Naive thymus-derived CD8-positive, alpha-beta T cell (primary cell): ENCODE results near the gene SLC25A11. TPM values are rescaled to one million over a fixed set of nuclear protein-coding genes. Genes with fewer than 3 reads are reported as not detected.
A peak's percentile ranks its signal among the peaks of the same experiment; 100 is the strongest.

ENCODE experiments used
- ATAC-seq, 2 donors: fragments of 150-1000 bp; cut with Tn5 transposase in 1 of 2; sonication (Bioruptor Pico), chemical (Tn5 transposase) in 1 of 2; 1 replicate in 1 of 2; 2 replicates in 1 of 2; pipeline ENCODE4 v1.10.0; 2021; ENCODE audit warnings: mild to moderate bottlenecking in 2 of 2, moderate library complexity in 2 of 2
- POLR2A ChIA-PET: fragments of 350-600 bp; sonication (Branson Sonifier 250); formaldehyde crosslinking; loops from one replicate; lab custom pipeline; 2021; ENCODE audit warnings: antibody characterized with exemption; lab: Charles Lee
- DNase-seq, 10 donors: peaks; one replicate each; pipeline versions ENCODE4 v3.0.0 to v3.0.0-alpha.2; 2020 to 2022
- H3K27ac Mint-ChIP-seq, 10 donors: one replicate each; pipeline ENCODE4 v1.8.0; 2020 to 2022; ENCODE audit warnings: mild to moderate bottlenecking in 10 of 10, mixed read lengths in 10 of 10, moderate library complexity in 4 of 10, inconsistent platforms in 1 of 10
- H3K27me3 Mint-ChIP-seq, 5 donors: one replicate each; pipeline ENCODE4 v1.8.0; 2021 to 2022; ENCODE audit warnings: mixed read lengths in 5 of 5
- H3K36me3 Mint-ChIP-seq, 3 donors: one replicate each; pipeline ENCODE4 v1.8.0; 2020 to 2022; ENCODE audit warnings: mixed read lengths in 3 of 3, mild to moderate bottlenecking in 2 of 3, inconsistent platforms in 1 of 3
- H3K4me1 Mint-ChIP-seq, 4 donors: one replicate each; pipeline ENCODE4 v1.8.0; 2021 to 2022; ENCODE audit warnings: mixed read lengths in 4 of 4
- H3K4me3 Mint-ChIP-seq, 10 donors: one replicate each; pipeline ENCODE4 v1.8.0; 2020 to 2022; ENCODE audit warnings: mild to moderate bottlenecking in 10 of 10, mixed read lengths in 10 of 10, moderate library complexity in 6 of 10, inconsistent platforms in 1 of 10
- H3K9me3 Mint-ChIP-seq, 9 donors: one replicate each; pipeline ENCODE4 v1.8.0; 2020 to 2022; ENCODE audit warnings: mixed read lengths in 9 of 9, mild to moderate bottlenecking in 3 of 9, inconsistent platforms in 1 of 9, moderate library complexity in 1 of 9
- polyA plus RNA-seq, 3 donors: library from polyadenylated mRNA; unstranded; fragments of 300-500 nt; fragmentation: Illumina TruSeq; gene quantifications; one replicate each; pipeline ENCODE4 v1.2.3, GENCODE V29; 2021
- total RNA-seq, 8 experiments: library from RNA in 2 of 8; stranded (reverse) in 2 of 8; gene quantifications; one replicate each; pipeline ENCODE4 v1.2.3 and lab custom pipeline; 2021 to 2026

The SLC25A11 gene
- total and polyA plus RNA-seq, 5 experiments from 2014 or later, result 42.5 to 78.6 (median 75.3) TPM

- Mint-ChIP-seq H3K36me3 (peaks cover 11 to 30% (median 24%) of the 10 kb centered on the region in 3 donors), H3K27ac (peak overlapping the region; percentile 77 to 100 (median 95)), H3K9me3 (no peaks in the 10 kb centered on the region), H3K4me1 (peaks cover 37 to 49% (median 43%) of the 10 kb centered on the region in 4 donors), H3K4me3 (peak overlapping the region; percentile 91 to 100 (median 98)), H3K27me3 (no peaks in the 10 kb centered on the region)
- peak; percentile 41 to 47 for ATAC-seq
- POLR2A ChIA-PET, result interaction anchor here (0.6 to 25.2 kb wide), 21 partner anchors 9 to 806 kb away, joined by 3 to 635 read pairs (median 8); partner anchors contain the start of genes ARRB2, C17orf107, INCA1 and KIF1C
- peak in 8 of 10 donors; percentile 58 to 85 (median 67) for DNase-seq
Measured at GRCh38 chr17:4948931-4949320, 9.1 kb upstream of the SLC25A11 start.

GRCh38 chr17:4948166-4948930 is 8.5 kb upstream of the SLC25A11 start, which contains the start of gene PFN1:
TSS of gene PFN1 (minus strand) at chr17:4948530. CDS start at chr17:4948394, 136 bp downstream.
- Mint-ChIP-seq H3K27ac (peak within 1 kb of the TSS; percentile 92 to 100 (median 96)), H3K4me3 (peak within 1 kb of the TSS; percentile 91 to 100 (median 98)), H3K36me3 (peaks cover 11 to 33% (median 24%) of the 10 kb centered on the region in 3 donors), H3K4me1 (peaks cover 39 to 55% (median 48%) of the 10 kb centered on the region in 4 donors), H3K9me3 (no peaks in the 10 kb centered on the region), H3K27me3 (no peaks in the 10 kb centered on the region)
- POLR2A ChIA-PET, result interaction anchor here (0.6 to 25.2 kb wide), 22 partner anchors 9 to 806 kb away, joined by 3 to 635 read pairs (median 7); partner anchors contain the start of genes ARRB2, C17orf107, CYB5D2 and INCA1
- ATAC-seq (peak; percentile 31 to 62), DNase-seq (peak; percentile 79 to 95 (median 86))

DNA sequence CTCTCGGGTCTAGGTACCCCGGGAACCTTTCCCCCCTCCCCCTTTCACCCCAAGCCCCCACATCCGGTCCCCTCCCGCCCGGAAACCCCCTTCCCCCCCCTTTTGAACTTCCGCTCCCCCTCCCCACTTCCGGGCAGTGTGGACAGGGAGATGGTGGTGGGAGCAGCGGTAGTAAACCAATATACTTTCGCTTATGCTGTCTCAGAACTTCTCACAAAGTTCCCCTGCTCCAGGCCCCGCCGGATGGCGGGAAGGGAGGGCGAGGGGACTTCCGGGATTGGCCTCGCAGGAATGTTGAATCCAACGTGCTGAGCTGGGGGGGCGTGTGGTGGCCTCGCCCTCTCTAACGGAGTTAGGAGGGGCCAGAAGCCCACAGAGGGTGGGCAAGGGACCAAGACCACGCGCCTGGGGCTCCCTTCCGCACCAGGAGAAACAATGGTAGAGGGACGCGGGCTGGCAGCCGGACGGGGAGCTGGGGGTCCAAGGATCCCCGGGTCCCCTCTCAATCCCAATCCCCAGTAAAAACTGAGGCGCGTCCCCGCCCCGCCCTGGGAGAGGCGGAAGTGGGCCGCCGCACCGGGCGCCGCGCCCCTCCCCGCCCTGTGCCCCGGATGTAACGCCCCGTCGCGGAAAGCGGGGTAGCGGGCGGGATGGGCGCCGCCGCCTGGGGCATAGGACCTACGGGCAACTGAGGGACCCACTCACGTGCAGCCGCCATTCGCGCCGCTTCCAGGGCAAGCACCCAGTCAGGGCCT is 7.7 kb upstream of the SLC25A11 start:
- Mint-ChIP-seq H3K4me1 (peaks cover 44 to 63% (median 55%) of the 10 kb centered on the region in 4 donors), H3K27me3 (no peaks in the 10 kb centered on the region), H3K9me3 (no peaks in the 10 kb centered on the region), H3K36me3 (peaks cover 11 to 41% (median 27%) of the 10 kb centered on the region in 3 donors), H3K27ac (peak overlapping the region; percentile 91 to 100 (median 96)), H3K4me3 (peak overlapping the region; percentile 91 to 100 (median 98))
- POLR2A ChIA-PET, result interaction anchor here (0.5 to 25.2 kb wide), 20 partner anchors 9 to 805 kb away, joined by 3 to 635 read pairs (median 8); partner anchors contain the start of genes ARRB2, C17orf107, CYB5D2 and DERL2
- ATAC-seq (peak; percentile 23 to 29), DNase-seq (peak; percentile 41 to 80 (median 65))

DNA sequence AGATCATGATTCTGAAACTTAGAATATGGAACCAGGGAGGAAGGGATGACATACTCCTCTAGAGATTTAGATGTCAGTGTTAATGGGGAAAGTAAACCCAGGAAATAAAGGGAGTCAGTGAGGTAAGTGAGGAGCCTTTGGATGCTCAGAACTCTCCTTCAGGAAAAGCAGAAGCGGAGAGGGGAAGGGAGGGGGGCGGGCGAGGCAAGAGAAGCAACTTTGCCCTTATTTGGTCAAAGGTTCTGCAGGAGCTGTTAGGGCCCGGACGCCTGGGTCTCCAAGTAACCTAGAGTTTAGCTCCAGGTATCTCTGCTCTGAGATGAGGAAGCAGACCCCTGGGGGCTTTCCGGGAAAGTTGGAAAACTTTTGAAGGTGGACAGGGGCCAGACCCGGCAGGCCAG is 7.2 kb upstream of the SLC25A11 start:
- H3K4me1 Mint-ChIP-seq, result peaks cover 45 to 69% (median 61%) of the 10 kb centered on the region in 4 donors
- H3K4me3 Mint-ChIP-seq, result peak overlapping the region; percentile 91 to 100 (median 98)
- peak overlapping the region; percentile 82 to 100 (median 96) for H3K27ac Mint-ChIP-seq
- no peaks in the 10 kb centered on the region for H3K27me3 Mint-ChIP-seq
- peaks cover 11 to 46% (median 28%) of the 10 kb centered on the region in 3 donors for H3K36me3 Mint-ChIP-seq
- no peaks in the 10 kb centered on the region for H3K9me3 Mint-ChIP-seq
- ATAC-seq (no peak), DNase-seq (peak in 1 of 10 donors; percentile 24)
- POLR2A ChIA-PET, result interaction anchor here (0.5 to 25.2 kb wide), 17 partner anchors 8 to 804 kb away, joined by 3 to 635 read pairs (median 7); partner anchors contain the start of genes C17orf107, CAMTA2, CYB5D2 and DERL2

- POLR2A ChIA-PET, result interaction anchor here (0.6 to 25.2 kb wide), 12 partner anchors 8 to 804 kb away, joined by 3 to 635 read pairs (median 6); partner anchors contain the start of genes C17orf107, CAMTA2, CYB5D2 and INCA1
- DNase-seq (no peak), ATAC-seq (no peak)
- Mint-ChIP-seq H3K27ac (peak overlapping the region; percentile 82 to 100 (median 96)), H3K36me3 (peaks cover 11 to 52% (median 32%) of the 10 kb centered on the region in 3 donors), H3K4me3 (peak overlapping the region; percentile 91 to 100 (median 98)), H3K9me3 (no peaks in the 10 kb centered on the region), H3K27me3 (no peaks in the 10 kb centered on the region), H3K4me1 (peaks cover 51 to 74% (median 66%) of the 10 kb centered on the region in 4 donors)
Measured at GRCh38 chr17:4946312-4946976, 6.6 kb upstream of the SLC25A11 start.

- no peak for ATAC-seq
- Mint-ChIP-seq H3K9me3 (no peaks in the 10 kb centered on the region), H3K36me3 (peaks cover 11 to 54% (median 32%) of the 10 kb centered on the region in 3 donors), H3K27ac (peak overlapping the region in 9 of 10 donors; percentile 81 to 100 (median 96)), H3K4me3 (peak overlapping the region; percentile 91 to 100 (median 98)), H3K4me1 (peaks cover 52 to 75% (median 66%) of the 10 kb centered on the region in 4 donors), H3K27me3 (no peaks in the 10 kb centered on the region)
- no peak for DNase-seq
- POLR2A ChIA-PET, result interaction anchor here (0.6 to 25.2 kb wide), 9 partner anchors 11 to 802 kb away, joined by 3 to 635 read pairs (median 4); partner anchors contain the start of genes CAMTA2, INCA1, KIF1C and SPAG7
Measured at GRCh38 chr17:4945944-4946280, 6.1 kb upstream of the SLC25A11 start.

DNA sequence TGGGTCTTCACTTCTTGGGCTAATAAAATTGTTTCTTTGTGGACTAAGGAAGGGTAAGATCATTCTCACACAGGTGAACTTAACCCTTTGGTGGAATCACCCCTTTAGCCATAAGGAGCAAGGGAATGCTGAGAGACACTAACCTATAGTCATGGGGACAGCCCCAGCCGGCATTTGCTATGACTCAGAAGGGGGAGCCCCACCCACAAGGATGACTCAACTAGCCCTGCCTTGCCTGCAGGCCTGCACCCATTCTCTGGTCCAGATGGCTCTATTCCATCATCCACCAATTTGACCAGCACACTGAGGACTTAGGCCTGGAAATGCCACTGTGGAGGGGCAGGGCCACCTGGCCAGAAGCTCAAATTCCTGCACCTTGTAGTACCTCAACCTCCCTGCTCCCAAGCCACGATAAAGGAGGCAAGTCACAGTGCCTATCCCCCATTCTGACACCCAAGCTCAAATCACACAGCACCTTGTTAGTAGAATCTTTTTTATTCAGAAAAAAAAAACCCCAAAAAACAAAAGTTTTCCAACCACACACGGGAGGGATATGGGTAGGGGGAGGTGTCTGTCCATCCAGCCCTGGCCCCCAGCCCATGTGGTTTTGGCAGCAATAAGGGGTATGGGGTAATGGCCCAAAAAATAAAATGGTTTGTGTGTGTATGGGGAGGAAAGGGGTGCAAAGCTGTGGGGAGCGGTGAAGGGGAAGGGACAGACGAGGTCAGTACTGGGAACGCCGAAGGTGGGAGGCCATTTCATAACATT is 5.5 kb upstream of the SLC25A11 start:
- Mint-ChIP-seq H3K27me3 (no peaks in the 10 kb centered on the region), H3K9me3 (no peaks in the 10 kb centered on the region), H3K27ac (peak overlapping the region; percentile 68 to 99 (median 92)), H3K4me1 (peaks cover 48 to 75% (median 63%) of the 10 kb centered on the region in 4 donors), H3K36me3 (peaks cover 11 to 54% (median 32%) of the 10 kb centered on the region in 3 donors), H3K4me3 (peak overlapping the region; percentile 86 to 100 (median 96))
- POLR2A ChIA-PET, result interaction anchor here (0.6 to 25.2 kb wide), 8 partner anchors 11 to 802 kb away, joined by 3 to 635 read pairs (median 4); partner anchors contain the start of genes INCA1, KIF1C and SPAG7
- DNase-seq (peak in 7 of 10 donors; percentile 27 to 78 (median 45)), ATAC-seq (peak in 1 of 2 donors; percentile 15)

DNA sequence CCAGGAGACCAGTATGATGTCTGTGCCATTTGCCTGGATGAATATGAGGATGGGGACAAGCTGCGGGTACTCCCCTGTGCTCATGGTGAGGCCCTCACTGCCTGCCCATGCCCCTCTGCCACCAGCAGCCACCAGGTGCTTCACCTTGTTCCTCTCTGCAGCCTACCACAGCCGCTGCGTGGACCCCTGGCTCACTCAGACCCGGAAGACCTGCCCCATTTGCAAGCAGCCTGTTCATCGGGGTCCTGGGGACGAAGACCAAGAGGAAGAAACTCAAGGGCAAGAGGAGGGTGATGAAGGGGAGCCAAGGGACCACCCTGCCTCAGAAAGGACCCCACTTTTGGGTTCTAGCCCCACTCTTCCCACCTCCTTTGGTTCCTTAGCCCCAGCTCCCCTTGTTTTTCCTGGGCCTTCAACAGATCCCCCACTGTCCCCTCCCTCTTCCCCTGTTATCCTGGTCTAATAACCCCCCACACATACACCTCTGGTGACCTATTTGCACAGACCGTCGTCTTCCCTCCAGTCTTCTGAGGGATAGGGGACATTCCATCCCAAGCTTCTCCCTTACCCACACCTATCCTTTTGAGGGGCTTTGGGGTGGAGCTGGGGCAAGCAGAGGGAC is 4.8 kb upstream of the SLC25A11 start:
- no peak for DNase-seq
- no peak for ATAC-seq
- peaks cover 11 to 54% (median 32%) of the 10 kb centered on the region in 3 donors for H3K36me3 Mint-ChIP-seq
- H3K27ac Mint-ChIP-seq, result peak overlapping the region; percentile 68 to 99 (median 92)
- peak overlapping the region; percentile 86 to 100 (median 96) for H3K4me3 Mint-ChIP-seq
- H3K4me1 Mint-ChIP-seq, result peaks cover 48 to 76% (median 62%) of the 10 kb centered on the region in 4 donors
- H3K9me3 Mint-ChIP-seq, result no peaks in the 10 kb centered on the region
- H3K27me3 Mint-ChIP-seq, result no peaks in the 10 kb centered on the region
- POLR2A ChIA-PET, result interaction anchor here (0.5 to 25.2 kb wide), 5 partner anchors 10 to 281 kb away, joined by 3 to 635 read pairs (median 4); partner anchors contain the start of gene SPAG7

DNA sequence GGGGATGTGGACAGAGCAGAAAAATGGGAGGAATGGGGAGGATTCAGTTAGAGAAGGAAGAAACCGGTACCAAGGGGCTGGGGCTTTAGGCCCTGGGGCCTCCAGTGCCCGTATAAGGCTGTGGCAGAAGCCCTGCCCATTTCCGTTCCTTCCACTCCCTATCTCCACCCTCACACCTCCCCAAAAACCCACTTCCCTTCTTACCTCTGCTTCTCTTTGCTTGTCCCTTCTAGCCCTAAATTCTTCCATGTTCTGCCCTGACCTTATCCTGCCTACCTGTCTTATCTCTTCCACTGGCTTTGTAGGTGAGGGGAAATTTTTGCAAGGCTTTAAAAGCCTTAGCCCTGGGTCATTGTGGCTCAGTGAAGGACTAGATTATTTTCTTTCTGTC is 4.3 kb upstream of the SLC25A11 start:
- Mint-ChIP-seq H3K27ac (peak overlapping the region; percentile 52 to 99 (median 92)), H3K36me3 (peaks cover 11 to 54% (median 32%) of the 10 kb centered on the region in 3 donors), H3K9me3 (no peaks in the 10 kb centered on the region), H3K4me1 (peaks cover 49 to 78% (median 65%) of the 10 kb centered on the region in 4 donors), H3K27me3 (no peaks in the 10 kb centered on the region), H3K4me3 (peak overlapping the region; percentile 86 to 100 (median 96))
- POLR2A ChIA-PET, result interaction anchor here (1.0 to 25.2 kb wide), 3 partner anchors 25 to 43 kb away, joined by 3 to 635 read pairs (median 6); partner anchors contain the start of genes CAMTA2 and SPAG7
- ATAC-seq (peak in 1 of 2 donors; percentile 10), DNase-seq (peak in 7 of 10 donors; percentile 31 to 69 (median 59))
